ENCODE results near the gene INTS2.

The INTS2 gene

DNA sequence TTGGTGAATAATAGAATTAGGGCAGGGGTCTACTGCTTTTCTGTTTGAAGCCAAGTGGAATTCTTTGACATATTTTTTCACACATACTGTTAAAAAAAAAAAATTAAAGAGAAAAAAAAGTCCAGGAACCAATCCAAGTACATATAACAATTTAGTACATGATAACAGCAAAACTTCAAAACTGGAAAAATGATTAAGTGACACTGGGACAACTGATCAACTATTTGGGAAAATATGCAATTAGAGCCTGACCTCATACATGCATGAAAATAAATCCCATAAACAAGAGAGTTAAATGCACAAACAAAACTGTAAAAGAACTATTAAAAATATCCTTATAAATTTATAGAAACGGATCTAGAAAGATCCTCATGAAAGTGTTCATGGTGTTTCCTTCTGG is 92.2 kb downstream of the INTS2 start:
- no peak overlapping the region for H3K27ac Mint-ChIP-seq
- no peaks in the 10 kb centered on the region for H3K9me3 Mint-ChIP-seq
- no peak for TF ChIP-seq CTCF (IDR thresholded peaks at IDR 0.05; ENCODE audit: unreplicated experiment in 3 of 3)
- no peaks in the 10 kb centered on the region for H3K27me3 Mint-ChIP-seq (ENCODE audit: low read depth)
- no peaks in the 10 kb centered on the region for H3K36me3 Mint-ChIP-seq (ENCODE audit: low read depth)
- no peak overlapping the region for H3K4me3 Mint-ChIP-seq
- no peaks in the 10 kb centered on the region for H3K4me1 Mint-ChIP-seq

- no peaks in the 10 kb centered on the region for H3K27me3 Mint-ChIP-seq (ENCODE audit: low read depth)
- H3K4me1 Mint-ChIP-seq, result no peaks in the 10 kb centered on the region
- H3K36me3 Mint-ChIP-seq (ENCODE audit: low read depth), result peaks cover under 1% of the 10 kb centered on the region
- H3K9me3 Mint-ChIP-seq, result no peaks in the 10 kb centered on the region
- H3K4me3 Mint-ChIP-seq, result no peak overlapping the region
- TF ChIP-seq CTCF (IDR thresholded peaks at IDR 0.05; ENCODE audit: unreplicated experiment in 3 of 3), result no peak
- H3K27ac Mint-ChIP-seq, result no peak overlapping the region
Measured at GRCh38 chr17:61834610-61835009, 93.2 kb downstream of the INTS2 start.

DNA sequence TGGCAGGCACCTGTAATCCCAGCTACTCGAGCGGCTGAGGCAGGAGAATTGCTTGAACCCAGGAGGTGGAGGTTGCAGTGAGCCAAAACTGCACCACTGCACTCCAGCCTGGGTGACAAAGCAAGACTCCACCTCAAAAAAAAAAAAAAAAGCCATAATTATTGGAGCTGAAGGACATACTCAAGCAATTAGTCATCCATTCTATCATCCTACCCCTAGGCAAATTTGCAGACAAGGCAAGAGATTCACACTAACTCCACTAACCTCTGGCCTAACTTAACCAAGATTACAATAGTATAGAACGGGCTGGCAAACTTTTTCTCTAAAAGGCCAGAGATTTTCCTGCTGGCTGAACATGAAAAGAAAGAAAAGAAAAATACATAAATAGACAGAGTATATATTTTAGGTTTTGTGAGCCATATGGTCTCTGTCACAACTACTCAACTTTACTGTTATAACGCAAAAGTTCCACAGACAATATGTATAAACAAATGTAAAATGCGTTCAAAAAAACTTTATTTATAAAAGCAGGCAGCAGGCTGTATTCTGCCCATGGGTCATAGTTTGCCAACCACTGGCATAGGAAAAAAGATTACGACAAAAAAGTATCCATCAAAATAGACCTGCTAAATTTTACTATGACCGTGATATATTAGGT is 94.1 kb downstream of the INTS2 start:
- peaks cover 9% of the 10 kb centered on the region for H3K36me3 Mint-ChIP-seq (ENCODE audit: low read depth)
- no peaks in the 10 kb centered on the region for H3K27me3 Mint-ChIP-seq (ENCODE audit: low read depth)
- H3K27ac Mint-ChIP-seq, result no peak overlapping the region
- peaks cover 2% of the 10 kb centered on the region for H3K9me3 Mint-ChIP-seq
- H3K4me3 Mint-ChIP-seq, result no peak overlapping the region
- H3K4me1 Mint-ChIP-seq, result no peaks in the 10 kb centered on the region
- TF ChIP-seq CTCF (IDR thresholded peaks at IDR 0.05; ENCODE audit: unreplicated experiment in 3 of 3), result no peak

GRCh38 chr17:61832463-61832862 is 95.3 kb downstream of the INTS2 start:
- no peak overlapping the region for H3K4me3 Mint-ChIP-seq
- peaks cover 12% of the 10 kb centered on the region for H3K9me3 Mint-ChIP-seq
- no peak overlapping the region for H3K27ac Mint-ChIP-seq
- H3K27me3 Mint-ChIP-seq (ENCODE audit: low read depth), result no peaks in the 10 kb centered on the region
- H3K4me1 Mint-ChIP-seq, result no peaks in the 10 kb centered on the region
- no peak for TF ChIP-seq CTCF (IDR thresholded peaks at IDR 0.05; ENCODE audit: unreplicated experiment in 3 of 3)
- peaks cover 21% of the 10 kb centered on the region for H3K36me3 Mint-ChIP-seq (ENCODE audit: low read depth)

DNA sequence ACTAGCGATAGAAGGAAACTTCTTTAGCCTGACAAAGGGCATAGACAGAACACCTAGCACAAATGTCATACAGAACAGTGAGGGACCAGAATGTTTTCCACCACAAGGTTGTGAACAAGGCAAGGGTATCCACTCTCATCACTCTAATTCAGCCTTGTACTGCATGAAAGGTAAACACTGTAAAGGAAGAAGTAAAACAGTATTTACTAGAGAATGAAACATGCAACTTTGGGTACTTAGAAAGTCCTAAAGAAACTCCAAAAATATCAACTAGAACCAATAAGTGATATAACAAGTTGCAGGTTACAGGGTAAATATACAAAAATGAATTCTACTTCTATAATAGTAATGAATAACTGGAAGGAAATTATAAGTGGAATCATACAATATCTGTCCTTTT is 96.7 kb downstream of the INTS2 start:
- TF ChIP-seq CTCF (IDR thresholded peaks at IDR 0.05; ENCODE audit: unreplicated experiment in 3 of 3), result no peak
- Mint-ChIP-seq H3K4me3 (no peak overlapping the region), H3K4me1 (no peaks in the 10 kb centered on the region), H3K9me3 (peaks cover 21% of the 10 kb centered on the region), H3K36me3 (ENCODE audit: low read depth) (peaks cover 32% of the 10 kb centered on the region), H3K27me3 (ENCODE audit: low read depth) (no peaks in the 10 kb centered on the region), H3K27ac (no peak overlapping the region)

- Mint-ChIP-seq H3K27me3 (ENCODE audit: low read depth) (no peaks in the 10 kb centered on the region), H3K4me3 (no peak overlapping the region), H3K27ac (no peak overlapping the region), H3K4me1 (no peaks in the 10 kb centered on the region), H3K36me3 (ENCODE audit: low read depth) (peaks cover 56% of the 10 kb centered on the region), H3K9me3 (peaks cover 29% of the 10 kb centered on the region)
- no peak for TF ChIP-seq CTCF (IDR thresholded peaks at IDR 0.05; ENCODE audit: unreplicated experiment in 3 of 3)
Measured at GRCh38 chr17:61828694-61829093, 99.1 kb downstream of the INTS2 start.
